LNCAP (cell line): ENCODE results near the gene COPZ2.

ENCODE experiments used
- TF ChIP-seq, protein P1 (sequence below): fragments of 450-650 bp; IDR thresholded peaks from 2 replicates; pipeline ENCODE4 v1.5.1; 2017; ENCODE audit warnings: mild to moderate bottlenecking

Gene COPZ2

GRCh38 chr17:47995241-47995935 lies 42.2 kb downstream of the COPZ2 start:
- TF ChIP-seq, protein P1, sequence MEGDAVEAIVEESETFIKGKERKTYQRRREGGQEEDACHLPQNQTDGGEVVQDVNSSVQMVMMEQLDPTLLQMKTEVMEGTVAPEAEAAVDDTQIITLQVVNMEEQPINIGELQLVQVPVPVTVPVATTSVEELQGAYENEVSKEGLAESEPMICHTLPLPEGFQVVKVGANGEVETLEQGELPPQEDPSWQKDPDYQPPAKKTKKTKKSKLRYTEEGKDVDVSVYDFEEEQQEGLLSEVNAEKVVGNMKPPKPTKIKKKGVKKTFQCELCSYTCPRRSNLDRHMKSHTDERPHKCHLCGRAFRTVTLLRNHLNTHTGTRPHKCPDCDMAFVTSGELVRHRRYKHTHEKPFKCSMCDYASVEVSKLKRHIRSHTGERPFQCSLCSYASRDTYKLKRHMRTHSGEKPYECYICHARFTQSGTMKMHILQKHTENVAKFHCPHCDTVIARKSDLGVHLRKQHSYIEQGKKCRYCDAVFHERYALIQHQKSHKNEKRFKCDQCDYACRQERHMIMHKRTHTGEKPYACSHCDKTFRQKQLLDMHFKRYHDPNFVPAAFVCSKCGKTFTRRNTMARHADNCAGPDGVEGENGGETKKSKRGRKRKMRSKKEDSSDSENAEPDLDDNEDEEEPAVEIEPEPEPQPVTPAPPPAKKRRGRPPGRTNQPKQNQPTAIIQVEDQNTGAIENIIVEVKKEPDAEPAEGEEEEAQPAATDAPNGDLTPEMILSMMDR: no peak

GRCh38 chr17:47994724-47995123 lies 42.9 kb downstream of the COPZ2 start:
- TF ChIP-seq, protein P1: no peak

DNA sequence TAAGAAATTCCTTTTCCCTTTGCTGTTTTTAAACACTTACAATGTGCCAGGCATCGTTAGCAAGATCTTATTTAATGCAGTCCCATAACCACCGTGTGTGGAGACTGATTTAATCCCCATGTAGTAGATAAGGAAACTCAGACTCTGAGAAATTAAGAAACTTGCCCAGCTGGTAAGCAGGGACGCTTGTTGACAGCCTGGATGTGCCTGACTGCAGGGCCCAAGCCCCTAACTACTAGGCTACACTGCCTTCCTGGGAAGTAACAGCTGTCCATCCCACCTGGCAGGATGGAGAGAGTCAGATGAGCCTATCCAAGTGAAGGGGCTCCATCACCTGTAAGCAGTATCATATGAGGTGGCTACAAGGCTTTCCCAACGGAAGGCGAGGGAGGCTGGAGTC lies 43.6 kb downstream of the COPZ2 start:
- TF ChIP-seq, protein P1: no peak

GRCh38 chr17:47993031-47993564 lies 44.5 kb downstream of the COPZ2 start:
- TF ChIP-seq, protein P1: no peak

- TF ChIP-seq, protein P1: no peak
Observed at GRCh38 chr17:47992216-47992615, 45.4 kb downstream of the COPZ2 start.

DNA sequence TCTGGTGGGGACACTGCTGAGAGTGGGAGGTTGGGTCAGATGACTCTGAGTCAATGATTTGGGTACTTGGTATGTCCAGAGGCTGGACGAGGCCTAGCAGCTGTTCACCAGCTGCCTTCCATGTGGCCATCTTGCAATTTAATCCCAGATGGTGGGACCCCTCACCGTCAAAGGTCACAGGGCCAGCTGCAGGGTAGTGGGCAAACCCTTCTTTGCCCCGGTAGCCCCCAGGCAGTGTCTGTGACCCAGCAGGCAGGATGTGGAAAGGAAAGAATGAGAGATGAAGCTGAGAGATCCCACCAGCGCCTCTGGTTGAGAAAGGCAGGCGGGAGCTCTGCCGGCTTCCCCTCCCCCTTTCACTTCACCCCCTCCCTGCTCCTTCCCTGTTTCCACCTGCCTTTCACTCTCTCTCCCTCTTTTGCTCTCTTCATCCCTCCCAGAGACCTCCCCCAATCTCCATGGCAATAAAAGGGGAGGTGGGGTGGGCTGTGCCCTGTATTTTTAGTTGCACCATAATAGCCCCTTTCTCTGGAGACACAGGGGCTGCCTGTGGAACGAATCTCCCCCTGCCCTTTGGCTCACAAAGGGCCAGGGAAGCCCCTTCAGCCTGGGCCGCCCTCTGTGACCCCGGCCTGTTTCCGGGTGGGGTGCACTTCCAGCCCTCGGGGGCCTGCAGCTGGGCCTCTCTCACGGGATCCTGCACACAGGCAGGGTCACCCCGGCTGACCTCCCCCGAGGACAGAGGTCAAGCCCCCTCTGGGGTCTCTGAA lies 46.5 kb downstream of the COPZ2 start:
- TF ChIP-seq, protein P1: no peak

- TF ChIP-seq, protein P1: no peak
Observed at GRCh38 chr17:47989700-47990099, 47.9 kb downstream of the COPZ2 start.
